Gastroesophageal sphincter (tissue), 3 donors: Measurements from ENCODE around the gene TMEM242.

Source experiments
- CTCF ChIP-seq, 4 experiments: fragments of 200-600 bp in 2 of 4; fragments of 450-650 bp in 2 of 4; sonication (generic) in 1 of 4; IDR thresholded peaks; one replicate each; pipeline ENCODE4 v1.5.1; 2017 to 2019; ENCODE audit warnings: antibody characterized with exemption in 4 of 4, mild to moderate bottlenecking in 2 of 4, moderate library complexity in 2 of 4
- EP300 ChIP-seq: sonication (generic); formaldehyde crosslinking; IDR thresholded peaks from one replicate; pipeline ENCODE4 v1.6.1; 2017; ENCODE audit warnings: antibody characterized with exemption, mild to moderate bottlenecking
- POLR2A ChIP-seq, 2 donors: fragments of 450-650 bp; IDR thresholded peaks; one replicate each; pipeline ENCODE4 v1.6.1; 2017; ENCODE audit warnings: antibody characterized with exemption in 2 of 2, mild to moderate bottlenecking in 2 of 2, moderate library complexity in 1 of 2

GRCh38 chr6:157271441-157271840, 51.9 kb downstream of the TMEM242 start:
- TF ChIP-seq CTCF (IDR thresholded peaks at IDR 0.05) (no peak), POLR2A (IDR thresholded peaks at IDR 0.05) (no peak), EP300 (no peak)
